Skeletal muscle tissue (tissue), 4 donors: ENCODE results near the gene KIAA1755. TPM values are rescaled to one million over a fixed set of nuclear protein-coding genes. Genes with fewer than 3 reads are reported as not detected.

Source experiments
- H3K27ac ChIP-seq: one replicate; pipeline ENCODE4 v1.7.0; 2013; ENCODE audit warnings: mild to moderate bottlenecking, low read depth, low read length, inconsistent platforms
- H3K27me3 ChIP-seq, 3 donors: one replicate each; pipeline ENCODE4 v1.7.0; 2013; ENCODE audit warnings: low read length in 3 of 3; ENCODE audit not compliant: control insufficient read depth in 3 of 3, insufficient read depth in 3 of 3
- H3K36me3 ChIP-seq, 3 donors: one replicate each; pipeline ENCODE4 v1.7.0; 2013; ENCODE audit warnings: low read length in 3 of 3; ENCODE audit not compliant: control insufficient read depth in 3 of 3, insufficient read depth in 3 of 3
- H3K4me1 ChIP-seq, 3 donors: one replicate each; pipeline ENCODE4 v1.7.0; 2013; ENCODE audit warnings: low read length in 3 of 3, mild to moderate bottlenecking in 3 of 3; ENCODE audit not compliant: control insufficient read depth in 3 of 3, insufficient read depth in 3 of 3
- H3K4me3 ChIP-seq, 3 donors: one replicate each; pipeline ENCODE4 v1.7.0; 2013; ENCODE audit warnings: low read length in 3 of 3
- H3K9ac ChIP-seq, 3 donors: one replicate each; pipeline ENCODE4 v1.7.0; 2013; ENCODE audit warnings: low read length in 3 of 3, mild to moderate bottlenecking in 3 of 3, moderate library complexity in 2 of 3, low read depth in 1 of 3
- H3K9me3 ChIP-seq, 3 donors: one replicate each; pipeline ENCODE4 v1.7.0; 2013; ENCODE audit warnings: low read length in 3 of 3; ENCODE audit not compliant: control insufficient read depth in 3 of 3
- total RNA-seq: library from RNA; depleted of rRNA; stranded (reverse); fragments of >200 nt; gene quantifications from one replicate; pipeline ENCODE4 v1.2.3, GENCODE V29; 2014
- donor health status: Osteomylitis.

KIAA1755 gene
- total RNA-seq, 1 donor from 2014 or later, result 3.7 TPM

DNA sequence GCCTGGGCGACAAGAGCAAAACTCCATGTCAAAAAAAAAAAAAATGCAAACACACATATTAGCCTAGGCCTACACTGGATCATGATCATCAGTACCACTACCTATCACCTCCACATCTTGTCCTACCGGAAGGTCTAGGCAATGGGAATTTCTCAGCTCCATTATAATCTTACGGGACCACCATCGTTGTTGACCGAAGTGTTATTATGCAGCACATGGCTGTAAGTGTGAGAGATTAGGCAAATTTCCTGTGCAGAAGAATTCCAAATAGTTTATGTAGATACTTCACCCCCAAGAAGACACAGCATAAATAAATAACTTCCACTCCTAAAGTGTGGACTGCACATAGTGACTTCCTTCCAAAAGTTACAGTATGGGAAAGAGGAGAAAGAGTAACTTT, 16.8 kb upstream of the KIAA1755 start:
- no peak overlapping the region for H3K4me3 ChIP-seq
- no peaks in the 10 kb centered on the region for H3K36me3 ChIP-seq
- peaks cover 7 to 8% (median 8%) of the 10 kb centered on the region in 3 donors for H3K4me1 ChIP-seq
- H3K27me3 ChIP-seq, result no peaks in the 10 kb centered on the region
- H3K27ac ChIP-seq, result no peak overlapping the region
- no peaks in the 10 kb centered on the region for H3K9me3 ChIP-seq
- H3K9ac ChIP-seq, result no peak overlapping the region

GRCh38 chr20:38275815-38276550, 15.4 kb upstream of the KIAA1755 start:
- H3K9ac ChIP-seq, result no peak overlapping the region
- H3K9me3 ChIP-seq, result no peaks in the 10 kb centered on the region
- no peak overlapping the region for H3K27ac ChIP-seq
- H3K4me3 ChIP-seq, result no peak overlapping the region
- H3K4me1 ChIP-seq, result peaks cover 8 to 13% (median 8%) of the 10 kb centered on the region in 3 donors
- no peaks in the 10 kb centered on the region for H3K27me3 ChIP-seq
- H3K36me3 ChIP-seq, result no peaks in the 10 kb centered on the region

GRCh38 chr20:38272961-38273360, 12.4 kb upstream of the KIAA1755 start:
- Histone ChIP-seq H3K27me3 (peaks cover 0 to 6% (median 0%) of the 10 kb centered on the region in 3 donors), H3K27ac (no peak overlapping the region)

DNA sequence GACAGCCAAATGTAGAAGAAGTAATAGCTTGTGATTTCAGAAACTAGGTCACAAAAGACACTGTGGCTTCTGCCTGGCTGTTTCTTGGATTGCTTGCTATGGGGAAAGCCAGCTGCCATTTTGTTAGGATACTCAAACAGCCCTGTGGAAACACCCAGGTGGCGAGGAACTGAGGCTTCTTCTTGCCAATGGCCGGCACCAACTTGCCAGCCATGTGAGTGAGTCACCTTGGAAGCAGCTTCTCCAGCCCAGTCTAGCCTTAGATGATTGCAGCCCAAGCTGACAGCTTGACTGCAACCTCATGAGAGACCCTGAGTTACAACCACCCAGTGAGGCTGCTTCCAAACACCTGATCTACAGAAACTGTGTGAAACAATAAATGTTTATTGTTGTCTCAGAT, 11.9 kb upstream of the KIAA1755 start:
- no peak overlapping the region for H3K9ac ChIP-seq
- H3K9me3 ChIP-seq, result no peaks in the 10 kb centered on the region
- H3K4me3 ChIP-seq, result no peak overlapping the region
- H3K27me3 ChIP-seq, result peaks cover 0 to 6% (median 0%) of the 10 kb centered on the region in 3 donors
- H3K4me1 ChIP-seq, result peaks cover 0 to 8% (median 7%) of the 10 kb centered on the region in 3 donors
- H3K27ac ChIP-seq, result no peak overlapping the region
- no peaks in the 10 kb centered on the region for H3K36me3 ChIP-seq

More at GRCh38 chr20:38272961-38273360, 12.4 kb upstream of the KIAA1755 start:
- Histone ChIP-seq H3K9ac (no peak overlapping the region), H3K4me3 (no peak overlapping the region), H3K4me1 (peaks cover 0 to 8% (median 7%) of the 10 kb centered on the region in 3 donors), H3K9me3 (no peaks in the 10 kb centered on the region), H3K36me3 (no peaks in the 10 kb centered on the region)

- Histone ChIP-seq H3K4me3 (no peak overlapping the region), H3K4me1 (peaks cover 0 to 8% (median 7%) of the 10 kb centered on the region in 3 donors), H3K9ac (no peak overlapping the region), H3K27me3 (peaks cover 0 to 6% (median 0%) of the 10 kb centered on the region in 3 donors), H3K9me3 (no peaks in the 10 kb centered on the region), H3K27ac (no peak overlapping the region), H3K36me3 (no peaks in the 10 kb centered on the region)
Observed at GRCh38 chr20:38271608-38272120, 11.1 kb upstream of the KIAA1755 start.

GRCh38 chr20:38270869-38271605, 10.5 kb upstream of the KIAA1755 start:
- no peaks in the 10 kb centered on the region for H3K36me3 ChIP-seq
- H3K4me3 ChIP-seq, result no peak overlapping the region
- H3K27me3 ChIP-seq, result peaks cover 0 to 6% (median 0%) of the 10 kb centered on the region in 3 donors
- H3K27ac ChIP-seq, result no peak overlapping the region
- peaks cover 0 to 8% (median 7%) of the 10 kb centered on the region in 3 donors for H3K4me1 ChIP-seq
- H3K9me3 ChIP-seq, result no peaks in the 10 kb centered on the region
- no peak overlapping the region for H3K9ac ChIP-seq

GRCh38 chr20:38269715-38270114, 9.2 kb upstream of the KIAA1755 start:
- no peak overlapping the region for H3K9ac ChIP-seq
- H3K27me3 ChIP-seq, result peaks cover 0 to 6% (median 0%) of the 10 kb centered on the region in 3 donors
- H3K4me3 ChIP-seq, result no peak overlapping the region
- H3K4me1 ChIP-seq, result peaks cover 0 to 8% (median 7%) of the 10 kb centered on the region in 3 donors
- no peak overlapping the region for H3K27ac ChIP-seq
- H3K9me3 ChIP-seq, result no peaks in the 10 kb centered on the region
- H3K36me3 ChIP-seq, result no peaks in the 10 kb centered on the region

- H3K9me3 ChIP-seq, result no peaks in the 10 kb centered on the region
- peaks cover 0 to 6% (median 0%) of the 10 kb centered on the region in 3 donors for H3K27me3 ChIP-seq
- H3K9ac ChIP-seq, result no peak overlapping the region
- peaks cover 0 to 8% (median 7%) of the 10 kb centered on the region in 3 donors for H3K4me1 ChIP-seq
- no peak overlapping the region for H3K4me3 ChIP-seq
- H3K36me3 ChIP-seq, result no peaks in the 10 kb centered on the region
- no peak overlapping the region for H3K27ac ChIP-seq
Observed at GRCh38 chr20:38269040-38269439, 8.5 kb upstream of the KIAA1755 start.

- Histone ChIP-seq H3K9me3 (no peaks in the 10 kb centered on the region), H3K4me1 (peaks cover 0 to 8% (median 7%) of the 10 kb centered on the region in 3 donors), H3K9ac (no peak overlapping the region), H3K27ac (no peak overlapping the region), H3K4me3 (no peak overlapping the region), H3K36me3 (no peaks in the 10 kb centered on the region), H3K27me3 (peaks cover 0 to 6% (median 0%) of the 10 kb centered on the region in 3 donors)
Observed at GRCh38 chr20:38267901-38268514, 7.5 kb upstream of the KIAA1755 start.
